HPDE6-E6E7 (cell line): Measurements from ENCODE around the gene JARID2.

Experiments
- DNase-seq: peaks from one replicate; pipeline ENCODE4 v3.0.0; 2011; ENCODE audit warnings: missing footprints; ENCODE audit errors: extremely low spot score

The JARID2 gene

DNA sequence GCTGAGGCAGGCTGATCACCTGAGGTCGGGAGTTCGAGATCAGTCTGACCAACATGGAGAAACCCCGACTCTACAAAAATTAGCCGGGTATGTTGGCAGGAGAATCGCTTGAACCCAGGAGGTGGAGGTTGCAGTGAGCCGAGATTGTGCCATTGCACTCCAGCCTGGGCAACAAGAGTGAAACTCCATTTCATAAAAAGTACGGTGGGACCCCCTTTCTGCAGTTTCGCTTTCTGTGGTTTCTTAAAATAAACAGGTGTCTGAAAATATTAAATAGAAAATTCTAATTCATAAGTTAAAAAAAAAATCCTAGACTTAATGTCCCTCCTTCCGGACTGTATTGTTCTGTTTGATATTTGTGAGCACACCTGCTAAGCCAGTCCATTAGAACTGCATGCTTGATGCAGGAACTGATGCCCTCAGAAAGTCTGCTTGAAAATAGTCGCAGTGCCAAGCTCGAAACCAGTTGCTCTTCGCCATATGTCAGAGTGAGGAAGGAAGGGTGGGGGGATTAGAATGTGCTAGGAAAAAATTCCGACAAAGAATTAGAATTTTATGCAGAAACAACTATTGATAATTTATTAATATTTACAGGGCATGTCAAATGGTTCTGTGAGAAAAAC is 85.9 kb downstream of the JARID2 start:
- no peak for DNase-seq

- no peak for DNase-seq
Observed at GRCh38 chr6:15332446-15332845, 86.6 kb downstream of the JARID2 start.

GRCh38 chr6:15335385-15335784 is 89.5 kb downstream of the JARID2 start:
- no peak for DNase-seq

DNA sequence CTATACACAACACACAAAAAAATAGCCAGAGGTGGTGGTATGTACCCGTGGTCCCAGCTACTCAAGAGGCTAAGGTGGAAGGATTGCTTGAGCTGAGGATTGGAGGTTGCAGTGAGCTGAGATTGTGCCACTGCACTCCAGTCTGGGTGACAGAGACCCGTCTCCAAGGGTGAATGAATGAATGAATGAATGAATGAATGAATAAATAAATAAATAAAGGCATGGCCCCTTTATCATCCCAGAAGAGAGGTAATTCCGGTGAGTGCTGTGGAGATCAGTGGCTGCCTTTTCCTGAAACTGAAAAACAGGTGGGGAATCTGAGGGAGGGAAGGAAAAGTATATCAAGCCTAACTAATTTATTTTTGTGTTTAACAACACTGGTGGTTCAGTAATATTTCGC is 90.0 kb downstream of the JARID2 start:
- no peak for DNase-seq

- DNase-seq: no peak
Observed at GRCh38 chr6:15336900-15337560, 91.2 kb downstream of the JARID2 start.

DNA sequence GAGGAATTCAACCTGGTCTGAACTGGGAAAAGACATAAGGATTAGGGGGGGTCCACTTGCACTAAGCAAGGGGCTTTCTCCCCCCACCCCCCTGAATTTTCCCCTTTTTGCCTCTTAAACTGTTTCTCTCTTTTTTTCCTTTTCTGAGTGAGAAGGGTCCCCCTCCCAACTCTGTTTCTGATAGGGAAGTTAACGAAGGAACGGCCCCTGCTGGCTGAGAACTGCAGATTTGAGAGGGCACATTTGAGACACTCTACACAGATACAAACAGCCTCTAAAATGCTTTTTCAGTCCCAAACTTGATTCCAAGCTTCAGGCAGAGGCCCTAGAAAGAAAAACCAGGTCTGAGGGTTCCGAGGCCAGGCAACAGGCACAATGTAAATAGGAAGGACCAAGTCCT is 91.7 kb downstream of the JARID2 start:
- no peak for DNase-seq

GRCh38 chr6:15338476-15338875 is 92.6 kb downstream of the JARID2 start:
- DNase-seq: no peak

DNA sequence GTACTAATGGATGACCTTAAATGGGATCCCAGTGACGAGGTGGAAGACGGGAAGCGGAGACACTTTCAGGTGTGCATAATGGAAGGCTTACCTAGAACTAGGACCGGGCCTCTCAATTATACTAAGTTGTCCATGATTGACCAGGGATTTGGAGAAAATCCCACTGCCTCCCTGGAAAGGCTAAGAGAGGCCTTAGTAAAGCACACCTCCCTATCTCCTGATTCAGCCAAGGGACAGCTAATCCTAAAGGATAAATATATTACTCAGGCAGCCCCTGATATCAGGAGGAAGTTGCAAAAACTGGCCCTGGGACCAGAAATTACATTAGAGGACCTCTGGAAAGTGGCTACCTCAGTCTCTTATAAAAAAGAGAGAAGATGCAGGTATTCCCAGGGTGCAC is 93.2 kb downstream of the JARID2 start:
- no peak for DNase-seq

- no peak for DNase-seq
Observed at GRCh38 chr6:15340105-15340601, 94.3 kb downstream of the JARID2 start.

DNA sequence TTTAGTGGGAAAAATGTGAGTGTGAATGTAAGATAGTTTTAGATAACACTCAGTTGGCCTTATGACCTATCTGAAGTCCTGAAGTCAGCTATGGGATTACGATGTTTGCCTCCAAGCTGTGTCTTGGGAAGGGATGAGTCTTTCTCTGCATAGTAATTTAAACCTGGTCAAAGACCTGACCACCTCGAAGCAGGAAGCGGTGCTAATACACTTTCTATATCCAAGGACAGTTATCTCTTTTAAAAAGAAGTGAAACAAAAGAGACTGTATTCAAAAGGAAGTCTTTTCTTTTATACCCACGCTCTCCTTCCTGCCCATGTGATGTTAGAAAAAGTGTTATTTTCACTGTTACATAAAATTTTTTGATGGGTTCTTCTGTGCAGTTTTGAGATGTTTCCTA is 94.9 kb downstream of the JARID2 start:
- DNase-seq: no peak

- DNase-seq: no peak
Observed at GRCh38 chr6:15341311-15342001, 95.6 kb downstream of the JARID2 start.

DNA sequence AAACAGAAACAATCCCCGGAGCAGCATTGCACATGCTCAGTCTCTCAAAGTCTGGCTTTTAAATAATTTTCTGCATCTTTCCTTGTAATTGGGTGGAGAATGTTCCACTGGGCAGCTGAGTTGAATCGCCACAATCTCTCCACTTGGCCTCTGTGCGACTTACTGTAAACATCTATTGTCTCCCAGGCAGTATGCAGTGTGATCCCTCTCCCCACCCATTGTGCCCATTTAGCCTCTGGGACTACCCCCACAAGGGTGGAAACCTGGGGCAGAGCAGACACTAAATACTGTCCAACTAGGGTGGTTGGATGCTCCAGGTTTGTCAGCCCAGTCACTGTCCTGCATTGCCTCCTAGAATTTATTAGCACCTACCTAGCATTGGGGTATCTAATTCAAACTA is 96.2 kb downstream of the JARID2 start:
- DNase-seq: no peak

DNA sequence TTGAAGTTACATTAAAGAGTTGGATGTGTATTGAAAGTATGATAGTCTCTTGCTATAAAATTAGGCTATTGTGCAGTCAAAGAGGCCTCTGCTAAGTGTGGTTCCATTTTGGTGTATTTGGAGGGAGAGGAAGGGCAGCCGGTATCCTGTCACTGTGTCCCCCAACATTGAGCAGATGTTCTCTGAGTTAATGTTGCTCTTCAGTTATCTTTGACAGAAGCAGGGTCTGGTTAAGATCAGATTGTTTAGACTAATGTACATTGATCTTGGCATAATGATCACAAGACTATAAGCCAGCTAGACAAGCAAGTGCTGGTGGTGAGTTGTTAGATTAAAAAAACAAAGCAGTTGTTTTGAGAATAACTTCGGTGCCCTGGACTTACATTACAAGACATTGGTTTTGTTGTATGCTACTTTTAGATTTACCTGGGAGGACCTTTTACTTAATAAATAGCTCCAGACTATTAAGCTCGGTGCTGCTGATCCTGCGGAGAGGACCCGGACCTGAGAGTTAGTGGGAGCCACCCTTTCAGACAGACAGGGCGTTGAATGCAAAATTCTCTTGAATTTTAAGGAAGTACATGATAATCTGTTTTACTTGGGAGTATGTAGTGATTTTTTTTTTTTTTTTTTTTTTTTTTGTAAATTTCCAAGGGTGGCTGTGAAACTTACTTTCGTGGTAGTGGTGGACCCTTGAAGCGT is 97.8 kb downstream of the JARID2 start:
- no peak for DNase-seq

DNA sequence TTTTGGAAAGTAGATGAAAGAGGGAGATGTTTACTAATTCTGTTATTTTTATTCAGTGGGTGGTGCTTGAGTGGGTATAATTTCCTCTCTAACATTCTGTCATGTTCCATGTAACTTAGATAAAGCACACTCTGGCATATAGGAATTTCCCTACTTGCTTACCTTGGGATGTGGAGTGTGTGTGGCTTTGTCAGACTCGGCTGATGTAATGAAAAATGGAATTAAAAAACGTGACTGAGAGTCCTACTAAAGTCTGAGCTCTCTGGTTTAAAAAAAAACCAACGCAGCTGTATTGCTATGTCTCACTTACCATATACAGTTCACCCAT is 98.3 kb downstream of the JARID2 start:
- DNase-seq: no peak

DNA sequence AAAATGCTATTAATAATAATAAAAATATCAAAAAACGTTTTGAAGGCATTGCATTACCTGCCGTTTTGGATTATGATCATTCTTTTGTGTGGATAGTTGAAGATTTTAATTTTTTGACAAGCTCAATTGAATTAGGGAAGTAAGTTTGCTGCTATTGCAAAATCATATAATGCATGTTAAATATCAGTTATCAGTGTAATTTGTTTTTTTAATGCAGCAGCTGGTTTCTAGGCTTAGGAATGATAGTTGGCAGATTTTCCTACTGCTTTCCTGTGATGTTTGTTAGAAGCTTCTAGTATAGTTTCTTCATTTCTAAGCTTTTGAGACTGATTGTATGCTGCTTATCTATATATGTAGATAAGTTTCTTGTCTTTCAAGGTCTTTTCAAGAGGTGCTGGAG is 99.0 kb downstream of the JARID2 start:
- DNase-seq: no peak

DNA sequence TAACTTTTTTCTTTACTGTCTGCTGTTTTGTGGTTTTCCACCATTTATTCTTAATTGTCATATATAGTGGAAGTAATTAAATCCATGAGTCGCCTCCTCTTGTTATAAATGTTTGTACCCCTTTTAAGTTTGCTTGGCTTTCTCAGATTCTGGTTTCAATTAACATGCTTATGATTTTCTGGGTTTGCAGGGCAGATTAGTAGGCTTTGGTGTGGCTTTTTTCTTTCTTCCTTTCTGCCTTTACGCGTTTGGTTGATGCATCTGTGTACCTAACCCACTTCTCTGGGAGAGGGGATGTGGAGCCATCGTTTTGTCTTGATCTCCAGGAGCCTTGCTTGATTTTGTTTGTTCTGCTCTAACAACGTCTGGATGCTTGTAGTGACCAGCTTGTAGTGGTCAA is 100.4 kb downstream of the JARID2 start:
- no peak for DNase-seq

- DNase-seq: no peak
Observed at GRCh38 chr6:15348528-15348927, 102.7 kb downstream of the JARID2 start.

GRCh38 chr6:15349379-15349778 is 103.5 kb downstream of the JARID2 start:
- DNase-seq: no peak

DNA sequence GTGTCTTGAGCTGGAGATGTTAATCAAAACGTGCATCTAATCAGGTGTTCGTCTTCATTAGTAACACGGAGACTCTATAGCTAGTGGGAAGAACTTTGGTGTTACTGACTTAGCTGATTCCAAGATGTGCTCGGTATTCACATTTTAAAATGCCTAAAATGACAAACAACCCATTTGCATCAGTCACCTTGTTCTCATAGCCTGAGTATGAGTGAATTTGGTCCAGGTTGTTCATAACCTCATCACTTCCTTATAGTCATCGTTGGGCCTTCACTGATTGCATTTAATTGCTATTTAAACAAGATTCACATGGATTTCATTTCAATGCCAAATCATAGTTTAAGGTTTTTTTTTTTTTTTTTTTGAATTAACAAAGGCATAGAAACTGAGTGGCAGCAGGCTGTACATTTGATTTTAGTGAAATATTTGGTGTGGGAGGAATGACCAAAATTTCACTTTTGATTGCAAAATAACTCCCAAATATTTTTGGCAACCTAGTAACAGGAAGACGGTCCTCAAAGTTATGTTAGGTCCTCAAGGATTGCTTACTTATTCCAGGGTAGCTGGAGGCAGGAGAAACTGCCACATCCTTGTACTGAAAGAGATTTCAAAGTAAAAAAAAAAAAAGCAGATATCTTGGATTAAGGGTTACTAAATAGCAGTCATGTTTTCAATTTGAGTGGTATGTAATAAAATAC is 104.7 kb downstream of the JARID2 start:
- DNase-seq: no peak

GRCh38 chr6:15351631-15352030 is 105.8 kb downstream of the JARID2 start:
- DNase-seq: no peak

GRCh38 chr6:15352220-15352619 is 106.4 kb downstream of the JARID2 start:
- no peak for DNase-seq

GRCh38 chr6:15352845-15353244 is 107.0 kb downstream of the JARID2 start:
- no peak for DNase-seq
